Hepatocyte (in vitro differentiated cells): Measurements from ENCODE around the gene FHIP1A.

Source experiments
- CTCF ChIP-seq: fragments of 200-600 bp; sonication (generic); IDR thresholded peaks from 2 replicates; pipeline ENCODE4 v1.5.1; 2016; ENCODE audit warnings: antibody characterized with exemption, mild to moderate bottlenecking; ENCODE audit not compliant: poor library complexity
- EZH2 ChIP-seq: fragments of 200-600 bp; sonication (generic); IDR thresholded peaks from 2 replicates; pipeline ENCODE4 v1.6.1; 2016; ENCODE audit warnings: antibody characterized with exemption, mild to moderate bottlenecking, borderline replicate concordance
- EZH2phosphoT487 ChIP-seq: fragments of 200-600 bp; sonication (generic); IDR thresholded peaks from one replicate; pipeline ENCODE4 v1.6.1; 2018; ENCODE audit warnings: antibody characterized with exemption, mild to moderate bottlenecking, low read depth, moderate library complexity; ENCODE audit not compliant: unreplicated experiment, severe bottlenecking

DNA sequence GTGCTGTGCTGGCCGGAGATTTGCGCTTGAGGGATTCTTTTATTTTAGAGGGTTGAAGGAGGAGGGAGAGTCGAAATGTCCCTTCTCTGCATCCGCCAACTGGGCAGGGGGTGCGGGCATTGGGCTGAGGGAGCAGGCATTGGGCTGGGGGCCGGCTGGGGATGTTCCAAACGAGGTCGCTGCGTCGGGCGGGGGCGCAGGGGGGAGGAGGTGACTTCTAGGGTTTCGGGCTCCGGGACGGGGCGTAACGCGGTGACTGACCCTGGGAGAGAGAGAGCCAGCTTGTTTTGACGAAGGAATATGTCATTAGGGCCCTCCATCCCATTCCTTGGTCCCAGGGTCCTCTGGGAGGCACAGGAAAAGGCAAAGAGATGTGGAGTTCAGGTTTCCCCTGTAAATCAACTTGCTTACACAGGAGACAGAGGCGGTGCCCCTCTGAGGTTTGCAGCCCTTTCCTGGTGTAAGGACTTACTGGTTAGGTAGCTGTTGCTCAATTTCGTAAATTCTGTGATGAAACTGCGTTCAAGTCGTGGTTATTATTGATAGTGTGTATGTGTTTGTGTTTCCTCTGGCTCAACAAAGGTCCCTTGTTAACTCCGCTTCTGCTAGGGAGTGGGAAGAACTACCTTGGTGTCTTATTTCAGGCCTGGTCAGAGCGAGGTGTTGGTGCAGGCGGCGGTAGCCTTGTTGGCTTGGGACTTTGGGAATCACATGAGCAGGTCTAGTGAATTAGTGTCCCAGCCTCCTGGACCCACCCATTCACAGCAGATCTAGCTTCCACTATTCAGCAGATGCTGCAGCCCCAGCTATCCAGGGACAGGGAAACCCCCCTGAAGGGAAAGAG, 716 bp downstream of the FHIP1A start:
- TF ChIP-seq CTCF (no peak), EZH2 (no peak), EZH2phosphoT487 (no peak)
